Adrenal gland (tissue), 5 donors: ENCODE data around the gene TMEM63C.

Source experiments
- POLR2A ChIP-seq, 2 donors: fragments of 450-650 bp; IDR thresholded peaks; one replicate each; pipeline ENCODE4 v1.6.1; 2017; ENCODE audit warnings: antibody characterized with exemption in 2 of 2, mild to moderate bottlenecking in 2 of 2, moderate library complexity in 1 of 2
- TF ChIP-seq, protein P1 (sequence below), 6 experiments: fragments of 450-650 bp in 4 of 6; fragments of 200-600 bp in 2 of 6; sonication (generic) in 1 of 6; IDR thresholded peaks; 1 replicate in 5 of 6; 2 replicates in 1 of 6; pipeline versions ENCODE4 v1.5.1 to v1.8.0; 2016 to 2021; ENCODE audit warnings: antibody characterized with exemption in 6 of 6, mild to moderate bottlenecking in 2 of 6, moderate library complexity in 1 of 6
- donor health status: DM: no; HTN: no; CAD: no.

DNA sequence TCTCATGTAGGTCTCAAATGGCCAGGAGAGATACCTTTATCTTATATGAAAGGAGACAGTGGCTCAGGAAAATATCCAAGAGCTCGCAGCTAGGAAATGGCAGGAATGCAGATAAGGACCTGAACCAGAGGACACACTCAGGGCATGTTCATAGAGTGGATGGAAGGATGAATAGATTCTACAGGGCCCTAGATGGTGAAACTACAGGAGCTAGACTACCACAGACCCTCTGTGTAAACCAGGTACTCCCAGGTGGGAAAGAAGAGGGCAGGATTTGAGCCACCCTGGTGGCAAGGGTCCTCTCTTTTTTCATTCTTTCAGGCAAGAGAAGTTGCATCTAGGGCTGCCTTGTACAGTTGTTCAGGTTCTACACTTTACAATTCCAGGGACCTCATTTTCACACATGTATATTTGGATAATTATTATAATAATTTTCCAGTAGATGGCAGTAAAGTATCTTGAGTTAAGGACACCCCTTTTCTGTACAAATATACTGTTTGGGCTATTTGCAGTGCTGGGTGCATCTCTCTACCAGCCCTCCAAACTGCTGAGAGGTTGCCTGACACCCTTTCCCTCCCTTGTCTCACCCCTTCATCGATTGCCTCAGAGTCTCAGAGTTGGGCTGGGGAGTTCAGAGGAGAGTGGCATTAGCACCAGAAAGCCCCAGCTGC is 29.5 kb upstream of the TMEM63C start:
- TF ChIP-seq, protein P1, sequence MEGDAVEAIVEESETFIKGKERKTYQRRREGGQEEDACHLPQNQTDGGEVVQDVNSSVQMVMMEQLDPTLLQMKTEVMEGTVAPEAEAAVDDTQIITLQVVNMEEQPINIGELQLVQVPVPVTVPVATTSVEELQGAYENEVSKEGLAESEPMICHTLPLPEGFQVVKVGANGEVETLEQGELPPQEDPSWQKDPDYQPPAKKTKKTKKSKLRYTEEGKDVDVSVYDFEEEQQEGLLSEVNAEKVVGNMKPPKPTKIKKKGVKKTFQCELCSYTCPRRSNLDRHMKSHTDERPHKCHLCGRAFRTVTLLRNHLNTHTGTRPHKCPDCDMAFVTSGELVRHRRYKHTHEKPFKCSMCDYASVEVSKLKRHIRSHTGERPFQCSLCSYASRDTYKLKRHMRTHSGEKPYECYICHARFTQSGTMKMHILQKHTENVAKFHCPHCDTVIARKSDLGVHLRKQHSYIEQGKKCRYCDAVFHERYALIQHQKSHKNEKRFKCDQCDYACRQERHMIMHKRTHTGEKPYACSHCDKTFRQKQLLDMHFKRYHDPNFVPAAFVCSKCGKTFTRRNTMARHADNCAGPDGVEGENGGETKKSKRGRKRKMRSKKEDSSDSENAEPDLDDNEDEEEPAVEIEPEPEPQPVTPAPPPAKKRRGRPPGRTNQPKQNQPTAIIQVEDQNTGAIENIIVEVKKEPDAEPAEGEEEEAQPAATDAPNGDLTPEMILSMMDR (IDR thresholded peaks at IDR 0.05): peak in 5 of 6 experiments; percentile 33 to 52 (median 42)
- no peak for TF ChIP-seq POLR2A (IDR thresholded peaks at IDR 0.05)
